Stomach (tissue), 4 donors: ENCODE measurements around the gene MFNG.

Experiments
- EP300 ChIP-seq: sonication (generic); formaldehyde crosslinking; IDR thresholded peaks from one replicate; pipeline ENCODE4 v1.6.1; 2017; ENCODE audit warnings: antibody characterized with exemption
- POLR2A ChIP-seq, 4 donors: fragments of 450-650 bp; IDR thresholded peaks; one replicate each; pipeline ENCODE4 v1.6.1; 2016; ENCODE audit warnings: antibody characterized with exemption in 4 of 4, control low read depth in 2 of 4, mild to moderate bottlenecking in 1 of 4, moderate library complexity in 1 of 4
- POLR2AphosphoS5 ChIP-seq, 3 donors: sonication (generic); formaldehyde crosslinking; IDR thresholded peaks; one replicate each; pipeline ENCODE4 v1.6.1; 2016; ENCODE audit warnings: antibody characterized with exemption in 3 of 3
- TF ChIP-seq, protein P1 (sequence below), 7 experiments: fragments of 450-650 bp in 4 of 7; fragments of 200-600 bp in 3 of 7; sonication (generic) in 3 of 7; IDR thresholded peaks; one replicate each; pipeline ENCODE4 v1.5.1; 2016 to 2019; ENCODE audit warnings: antibody characterized with exemption in 7 of 7, control low read depth in 2 of 7, mild to moderate bottlenecking in 1 of 7

- TF ChIP-seq POLR2A (IDR thresholded peaks at IDR 0.05) (no peak), POLR2AphosphoS5 (IDR thresholded peaks at IDR 0.05) (no peak), EP300 (no peak)
- TF ChIP-seq, protein P1, sequence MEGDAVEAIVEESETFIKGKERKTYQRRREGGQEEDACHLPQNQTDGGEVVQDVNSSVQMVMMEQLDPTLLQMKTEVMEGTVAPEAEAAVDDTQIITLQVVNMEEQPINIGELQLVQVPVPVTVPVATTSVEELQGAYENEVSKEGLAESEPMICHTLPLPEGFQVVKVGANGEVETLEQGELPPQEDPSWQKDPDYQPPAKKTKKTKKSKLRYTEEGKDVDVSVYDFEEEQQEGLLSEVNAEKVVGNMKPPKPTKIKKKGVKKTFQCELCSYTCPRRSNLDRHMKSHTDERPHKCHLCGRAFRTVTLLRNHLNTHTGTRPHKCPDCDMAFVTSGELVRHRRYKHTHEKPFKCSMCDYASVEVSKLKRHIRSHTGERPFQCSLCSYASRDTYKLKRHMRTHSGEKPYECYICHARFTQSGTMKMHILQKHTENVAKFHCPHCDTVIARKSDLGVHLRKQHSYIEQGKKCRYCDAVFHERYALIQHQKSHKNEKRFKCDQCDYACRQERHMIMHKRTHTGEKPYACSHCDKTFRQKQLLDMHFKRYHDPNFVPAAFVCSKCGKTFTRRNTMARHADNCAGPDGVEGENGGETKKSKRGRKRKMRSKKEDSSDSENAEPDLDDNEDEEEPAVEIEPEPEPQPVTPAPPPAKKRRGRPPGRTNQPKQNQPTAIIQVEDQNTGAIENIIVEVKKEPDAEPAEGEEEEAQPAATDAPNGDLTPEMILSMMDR (IDR thresholded peaks at IDR 0.05) = no peak
Observed at GRCh38 chr22:37419370-37419968, 66.7 kb downstream of the MFNG start.
